Measurements from ENCODE around the gene HOXC10.

DNA sequence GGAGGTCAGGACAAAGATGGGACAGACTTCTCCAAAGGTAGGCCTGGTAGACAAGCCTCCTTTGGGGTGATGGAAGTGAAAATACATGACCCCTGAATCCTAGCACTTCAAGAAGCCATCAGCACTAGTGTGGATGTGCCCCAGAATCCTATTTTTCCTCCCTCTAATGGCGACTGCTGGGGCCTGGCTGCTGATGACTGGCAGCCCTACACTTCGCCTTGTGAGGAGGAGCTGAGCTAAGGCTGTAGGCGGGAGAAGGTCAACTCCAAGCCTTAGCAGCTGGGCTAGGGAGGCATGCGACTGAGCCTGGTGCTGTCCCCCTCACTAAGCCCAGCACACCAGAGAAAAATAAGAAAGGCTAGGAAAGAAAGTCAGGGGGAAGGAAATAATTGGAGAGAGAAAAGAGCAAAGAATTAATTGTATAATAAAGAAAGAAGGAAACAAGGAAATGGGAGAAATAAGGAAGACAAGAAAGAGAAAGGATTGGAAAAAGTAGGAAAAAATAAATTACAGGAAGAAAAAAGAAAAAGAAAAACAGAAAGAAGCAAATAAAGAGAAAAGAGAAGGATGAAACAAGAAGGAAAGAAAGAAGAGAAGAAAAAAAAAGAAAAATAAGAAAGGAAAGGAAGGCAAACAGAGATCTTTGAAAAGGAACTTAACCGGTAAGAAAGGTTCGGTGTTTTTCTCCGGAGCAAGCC is 4.7 kb upstream of the HOXC10 start:
- TF ChIP-seq, protein P1, sequence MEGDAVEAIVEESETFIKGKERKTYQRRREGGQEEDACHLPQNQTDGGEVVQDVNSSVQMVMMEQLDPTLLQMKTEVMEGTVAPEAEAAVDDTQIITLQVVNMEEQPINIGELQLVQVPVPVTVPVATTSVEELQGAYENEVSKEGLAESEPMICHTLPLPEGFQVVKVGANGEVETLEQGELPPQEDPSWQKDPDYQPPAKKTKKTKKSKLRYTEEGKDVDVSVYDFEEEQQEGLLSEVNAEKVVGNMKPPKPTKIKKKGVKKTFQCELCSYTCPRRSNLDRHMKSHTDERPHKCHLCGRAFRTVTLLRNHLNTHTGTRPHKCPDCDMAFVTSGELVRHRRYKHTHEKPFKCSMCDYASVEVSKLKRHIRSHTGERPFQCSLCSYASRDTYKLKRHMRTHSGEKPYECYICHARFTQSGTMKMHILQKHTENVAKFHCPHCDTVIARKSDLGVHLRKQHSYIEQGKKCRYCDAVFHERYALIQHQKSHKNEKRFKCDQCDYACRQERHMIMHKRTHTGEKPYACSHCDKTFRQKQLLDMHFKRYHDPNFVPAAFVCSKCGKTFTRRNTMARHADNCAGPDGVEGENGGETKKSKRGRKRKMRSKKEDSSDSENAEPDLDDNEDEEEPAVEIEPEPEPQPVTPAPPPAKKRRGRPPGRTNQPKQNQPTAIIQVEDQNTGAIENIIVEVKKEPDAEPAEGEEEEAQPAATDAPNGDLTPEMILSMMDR (IDR thresholded peaks at IDR 0.05; ENCODE audit: low read depth, low read length, poor library complexity, severe bottlenecking) = no peak
- TF ChIP-seq EZH2phosphoT487 (IDR thresholded peaks at IDR 0.05; ENCODE audit: borderline replicate concordance, low read length) = no peak

Measured in DOHH2 (cell line).